ENCODE data around the gene DUSP16.
"Not testable (repeated sequence)": the region's sequence is repeated elsewhere in the genome, so short reads cannot be mapped to it uniquely, and the experiment has no call there.

DUSP16 gene

GRCh38 chr12:12518919-12519318, 43.7 kb downstream of the DUSP16 start:
- peak; percentile 12 for DNase-seq

- no peak for DNase-seq
These were observed 44.2 kb downstream of the DUSP16 start for GRCh38 chr12:12518464-12518845.

GRCh38 chr12:12513416-12514006, 49.2 kb downstream of the DUSP16 start:
- no peak for DNase-seq

DNA sequence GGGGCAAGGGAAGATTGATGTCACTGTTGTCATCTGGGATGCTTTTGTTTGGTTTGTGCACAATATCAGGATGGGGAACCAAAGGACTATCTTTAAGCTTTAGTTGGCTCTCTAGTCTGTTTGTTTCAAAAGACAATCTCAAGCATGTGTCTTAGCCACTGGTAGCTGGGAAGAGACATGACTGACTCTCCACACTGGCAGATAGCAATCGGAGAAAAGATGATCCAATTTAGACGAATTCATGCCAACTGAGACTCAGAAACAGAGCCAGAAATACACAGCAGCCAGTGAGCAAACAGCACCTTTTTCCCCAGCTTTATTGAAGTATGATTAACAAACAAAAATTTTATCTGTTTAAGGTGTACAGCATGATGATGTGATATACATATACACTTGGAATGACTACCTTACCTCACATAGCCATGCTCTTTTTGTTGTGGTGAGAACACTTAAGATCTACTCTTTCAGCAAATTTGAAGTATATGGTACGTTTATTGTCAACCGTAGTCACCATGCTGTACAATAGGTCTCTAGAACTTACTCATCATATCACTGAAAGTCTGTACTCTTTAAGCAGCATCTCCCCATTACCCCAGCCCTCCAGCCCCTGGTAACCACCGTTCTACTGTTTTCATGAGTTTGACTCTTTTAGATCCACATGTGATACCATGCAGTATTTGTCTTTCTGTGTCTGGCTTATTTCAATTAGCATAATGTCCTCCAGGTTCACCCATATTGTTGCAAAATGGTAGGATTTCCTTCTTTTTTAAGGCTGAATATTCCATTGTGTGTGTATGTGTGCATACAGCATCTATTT, 50.6 kb downstream of the DUSP16 start:
- no peak for DNase-seq

GRCh38 chr12:12511021-12511783, 51.5 kb downstream of the DUSP16 start:
- DNase-seq = no peak

GRCh38 chr12:12510551-12510950, 52.1 kb downstream of the DUSP16 start:
- no peak for DNase-seq

DNA sequence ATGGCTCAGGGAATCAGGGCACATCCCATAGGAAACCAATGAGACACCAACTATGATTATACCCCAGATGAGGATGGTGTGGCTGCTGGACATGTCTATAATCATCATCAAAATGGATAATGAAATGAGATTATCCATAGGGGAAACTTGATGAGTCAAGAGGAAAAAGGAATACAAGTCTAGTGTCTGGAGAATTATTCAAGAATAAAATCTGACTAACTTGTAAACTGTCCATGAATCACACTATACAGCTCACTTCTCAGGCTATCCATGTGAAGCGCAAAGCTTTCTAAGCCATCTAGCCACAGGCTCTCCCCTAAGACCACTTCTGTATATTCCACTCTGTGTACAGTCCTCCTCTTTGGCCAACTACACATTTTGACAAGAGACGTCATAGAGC, 52.5 kb downstream of the DUSP16 start:
- peak; percentile 83 for DNase-seq

GRCh38 chr12:12508612-12509011, 54.1 kb downstream of the DUSP16 start:
- DNase-seq = peak; percentile 29

DNA sequence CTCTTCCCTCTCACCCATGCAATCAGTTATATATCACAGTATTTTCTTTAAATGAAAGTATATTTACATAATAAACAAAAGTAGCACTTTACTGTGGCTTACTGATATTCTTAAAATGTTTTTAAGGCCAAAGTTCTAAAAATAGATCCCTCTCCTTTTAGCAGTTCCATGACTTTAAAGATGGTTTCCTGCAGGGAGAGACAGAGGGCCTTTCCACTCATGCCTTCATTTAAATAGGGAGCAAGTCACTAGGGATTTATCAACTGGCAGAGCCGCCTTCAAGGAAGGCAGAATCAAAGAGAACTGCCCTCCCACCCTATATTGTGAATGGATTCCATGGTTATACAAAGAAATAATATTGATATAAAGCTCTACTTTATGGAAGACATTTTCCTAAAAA, 55.5 kb downstream of the DUSP16 start:
- DNase-seq = no peak

GRCh38 chr12:12506496-12506890, 56.2 kb downstream of the DUSP16 start:
- DNase-seq = peak; percentile 47

DNA sequence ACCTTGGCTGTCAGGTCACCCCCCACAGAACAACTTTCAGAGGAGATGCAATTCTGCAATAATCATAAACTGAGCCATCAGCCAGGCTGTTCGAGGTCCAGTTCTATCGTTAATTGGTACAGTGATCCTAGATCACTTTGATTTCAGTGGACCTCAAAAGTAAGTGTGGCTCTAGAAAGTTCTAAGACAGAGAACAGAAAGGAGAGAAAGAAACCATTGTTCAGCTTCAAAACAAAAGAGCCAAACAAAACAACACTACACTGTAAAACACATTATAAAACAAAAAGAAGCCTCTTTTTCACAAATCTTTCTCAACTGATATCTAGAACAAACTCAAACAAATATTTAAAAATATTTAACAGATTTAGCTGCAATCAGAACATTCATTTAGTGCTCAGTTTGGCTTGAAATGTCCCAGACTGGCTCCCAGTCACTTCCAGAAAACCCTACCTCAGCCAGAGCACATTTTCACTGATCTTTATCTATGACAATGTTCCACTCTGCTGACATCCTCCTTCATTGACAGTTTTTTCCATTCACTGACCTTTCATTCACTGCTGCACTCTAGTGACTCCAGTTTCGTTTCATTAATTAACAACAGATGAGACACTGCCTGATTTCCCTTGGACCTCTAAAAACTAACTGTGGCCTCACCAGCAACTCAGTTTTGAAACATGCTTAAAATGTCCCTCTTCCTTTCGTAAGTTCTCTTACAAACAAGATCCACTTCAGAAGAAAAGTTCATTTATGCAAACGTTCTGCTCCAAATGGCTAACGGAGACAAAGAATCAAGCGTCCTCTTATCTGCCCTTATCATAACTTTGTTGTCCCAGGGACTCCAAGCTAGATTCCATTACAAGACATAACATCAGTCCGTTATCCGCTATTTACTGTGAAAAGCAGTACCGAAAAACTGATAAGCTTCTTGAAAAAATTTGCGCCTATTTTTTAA, 56.8 kb downstream of the DUSP16 start:
- DNase-seq = peak; percentile 75

DNA sequence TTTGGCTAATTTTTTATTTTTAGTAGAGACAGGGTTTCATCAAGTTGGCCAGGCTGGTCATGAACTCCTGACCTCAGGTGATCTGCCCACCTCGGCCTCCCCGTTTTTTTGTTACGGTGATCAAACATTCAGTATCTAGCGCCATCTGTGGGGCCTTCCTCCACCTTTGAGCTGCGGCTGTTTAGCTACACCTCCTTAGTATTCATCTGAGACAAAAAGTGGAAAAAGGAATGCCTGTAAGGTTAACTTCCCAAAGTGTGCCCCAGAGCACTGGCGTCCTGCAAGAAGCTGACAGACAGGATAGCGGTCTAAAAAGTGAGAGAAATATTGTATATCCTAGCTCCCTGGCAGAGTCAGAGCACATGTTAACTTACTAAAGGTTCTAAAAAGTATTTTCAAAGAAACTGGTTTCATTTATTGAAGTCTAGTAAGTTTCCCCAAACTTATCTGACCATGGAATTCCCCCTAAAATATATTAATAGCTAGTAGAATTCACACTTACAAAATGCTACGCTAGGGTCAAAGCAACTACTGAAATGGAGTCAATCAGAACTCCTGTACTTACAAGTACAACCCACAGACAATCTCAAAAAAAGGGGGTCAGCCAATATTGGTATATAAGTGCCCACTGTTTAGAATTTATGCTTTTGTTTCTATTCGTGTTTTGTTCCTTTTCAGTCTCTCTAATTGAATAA, 59.1 kb downstream of the DUSP16 start:
- no peak for DNase-seq

DNA sequence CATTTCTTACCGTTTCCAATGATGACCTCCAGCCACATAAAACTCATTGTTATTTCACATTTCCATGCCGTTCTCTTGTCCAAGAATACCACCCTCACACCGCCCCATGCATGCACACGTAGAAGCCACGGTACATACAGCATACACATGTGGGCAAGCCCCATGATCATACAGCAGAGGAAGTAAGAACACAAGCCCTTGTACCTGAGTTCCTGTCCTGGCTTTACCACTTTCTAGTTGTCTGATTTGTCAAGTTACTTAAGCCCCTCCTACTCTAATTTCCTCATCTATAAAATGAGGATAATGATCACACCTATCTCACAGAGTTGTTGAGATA, 59.9 kb downstream of the DUSP16 start:
- no peak for DNase-seq

DNA sequence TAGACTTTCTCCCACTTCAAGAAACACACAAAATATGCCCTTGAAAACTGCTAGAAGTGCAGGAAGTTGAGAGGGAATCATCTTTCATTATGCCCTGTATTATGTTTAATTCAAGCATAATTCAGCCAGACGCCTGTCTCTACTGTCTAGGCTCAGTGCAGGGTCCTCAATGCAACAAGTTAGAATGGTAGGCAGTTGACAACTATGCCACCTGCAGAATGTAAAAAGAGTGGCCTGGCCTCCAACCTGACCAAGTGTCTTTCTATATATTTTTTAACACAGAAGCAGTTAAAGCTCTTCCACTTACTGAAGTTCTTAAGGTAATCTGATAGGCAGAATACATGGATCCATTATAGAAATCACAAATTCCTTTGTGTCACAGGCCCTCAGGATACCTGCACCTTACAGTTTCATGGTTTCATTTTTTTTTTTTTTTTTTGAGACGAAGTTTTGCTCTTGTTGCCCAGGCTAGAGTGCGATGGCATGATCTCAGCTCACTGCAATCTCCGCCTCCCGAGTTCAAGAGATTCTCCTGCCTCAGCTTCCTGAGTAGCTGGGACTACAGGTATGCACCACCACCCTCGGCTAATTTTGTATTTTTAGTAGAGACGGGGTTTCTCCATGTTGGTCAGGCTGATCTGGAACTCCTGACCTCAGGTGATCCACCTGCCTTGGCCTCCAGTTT, 60.4 kb downstream of the DUSP16 start:
- not testable (repeated sequence) for DNase-seq

DNA sequence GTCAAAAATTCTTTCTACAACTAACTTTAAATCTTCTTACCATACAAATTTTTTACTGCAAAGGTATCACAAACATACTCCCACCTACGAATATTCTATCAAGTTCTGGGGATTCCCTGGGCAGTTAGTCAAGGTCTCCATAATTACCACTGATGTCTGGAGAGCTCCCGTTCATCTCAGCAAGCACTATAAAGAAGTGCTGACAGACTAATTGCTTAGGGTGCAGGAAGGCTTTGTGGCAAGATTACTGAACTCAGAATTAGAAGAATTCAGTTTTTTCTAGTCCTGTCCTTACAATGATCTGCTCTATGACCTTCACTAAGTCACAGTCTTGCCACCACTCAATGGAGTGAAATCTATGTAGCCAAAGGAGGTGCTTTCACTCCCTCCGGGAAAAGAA, 61.5 kb downstream of the DUSP16 start:
- DNase-seq = no peak

- DNase-seq = no peak
These were observed 62.6 kb downstream of the DUSP16 start for GRCh38 chr12:12499909-12500604.

DNA sequence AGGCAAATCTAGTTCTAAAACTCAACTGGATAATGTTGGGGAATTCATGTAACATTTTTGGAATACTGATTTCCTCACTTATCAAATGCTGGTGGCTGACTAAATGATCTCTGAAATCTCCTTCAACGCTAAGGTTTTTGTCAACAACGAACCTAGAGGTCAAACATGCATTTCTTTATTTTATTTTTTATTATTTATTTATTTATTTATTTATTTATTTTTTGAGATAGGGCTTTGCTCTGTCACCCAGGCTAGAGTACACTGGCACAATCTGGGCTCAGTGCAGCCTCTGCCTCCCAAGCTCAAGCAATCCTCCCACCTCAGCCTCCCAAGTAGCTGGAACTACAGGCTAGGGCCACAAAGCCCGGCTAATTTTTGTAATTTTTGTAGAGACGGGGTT, 64.5 kb downstream of the DUSP16 start:
- DNase-seq = no peak

GRCh38 chr12:12495536-12495935, 67.1 kb downstream of the DUSP16 start:
- DNase-seq = no peak

DNA sequence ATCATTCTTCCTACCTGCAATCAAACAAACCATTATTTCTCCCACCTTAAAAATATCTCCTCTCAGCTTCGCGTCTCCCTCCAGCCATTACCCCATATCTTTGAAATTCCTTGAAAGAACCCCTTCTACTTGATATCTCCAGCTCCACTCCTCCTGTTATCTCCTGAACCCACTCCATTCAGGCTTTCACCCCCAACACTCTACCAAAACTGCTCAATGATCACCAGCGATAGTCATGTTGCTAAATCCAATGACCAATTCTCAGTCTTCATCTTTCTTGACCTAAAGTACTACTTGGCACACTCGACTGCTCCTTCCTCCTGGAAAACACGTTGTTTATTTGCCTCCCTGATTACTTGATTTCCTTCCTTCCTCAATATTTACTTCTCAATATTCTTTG, 70.1 kb downstream of the DUSP16 start:
- DNase-seq = no peak

DNA sequence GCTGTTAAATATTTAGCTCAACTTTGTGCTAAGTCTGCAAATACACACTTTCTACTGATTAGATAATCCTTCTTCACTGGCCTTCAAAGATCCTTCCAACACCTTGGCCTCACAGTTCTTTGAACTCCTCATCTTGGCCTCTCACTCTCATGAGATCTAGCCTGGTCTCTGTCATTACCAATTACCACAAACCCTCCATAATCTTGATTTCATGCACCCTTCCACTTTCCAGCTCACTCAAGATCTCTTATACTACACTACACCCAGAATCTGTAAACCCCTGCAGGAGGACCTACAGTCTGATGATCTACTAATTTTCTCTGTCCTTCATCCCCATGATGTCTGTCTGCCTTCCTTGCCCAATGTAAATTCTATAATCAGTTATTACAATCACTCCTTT, 71.1 kb downstream of the DUSP16 start:
- DNase-seq = no peak
